Stimulated activated CD4-positive, alpha-beta T cell treated with anti-CD3 and anti-CD28 coated beads, Interleukin-1b, Interleukin-23, amount 100 ng/mL, for 48 hours (primary cell): ENCODE results near the gene RTN4RL1.
"Not testable (repeated sequence)": the region's sequence is repeated elsewhere in the genome, so short reads cannot be mapped to it uniquely, and the experiment has no call there.

Experiments used
- DNase-seq: peaks from one replicate; pipeline ENCODE4 v3.0.0-alpha.2; 2020

The RTN4RL1 gene

GRCh38 chr17:2023692-2024571, 1.2 kb downstream of the RTN4RL1 start:
- peak; percentile 31 for DNase-seq

- no peak for DNase-seq
Measured at GRCh38 chr17:2023256-2023655, 1.9 kb downstream of the RTN4RL1 start.

GRCh38 chr17:2022647-2023240, 2.4 kb downstream of the RTN4RL1 start:
- no peak for DNase-seq

- DNase-seq, result no peak
Measured at GRCh38 chr17:2020721-2021120, 4.4 kb downstream of the RTN4RL1 start.

GRCh38 chr17:2019723-2020122, 5.4 kb downstream of the RTN4RL1 start:
- no peak for DNase-seq

- no peak for DNase-seq
Measured at GRCh38 chr17:2018716-2019510, 6.2 kb downstream of the RTN4RL1 start.

GRCh38 chr17:2017274-2017941, 7.7 kb downstream of the RTN4RL1 start:
- no peak for DNase-seq

GRCh38 chr17:2016494-2016893, 8.6 kb downstream of the RTN4RL1 start:
- no peak for DNase-seq

- DNase-seq, result no peak
Measured at GRCh38 chr17:2015314-2015713, 9.8 kb downstream of the RTN4RL1 start.

GRCh38 chr17:2013994-2014317, 11.2 kb downstream of the RTN4RL1 start:
- DNase-seq, result no peak

- DNase-seq, result not testable (repeated sequence)
Measured at GRCh38 chr17:2013220-2013993, 11.7 kb downstream of the RTN4RL1 start.

GRCh38 chr17:2012499-2012898, 12.6 kb downstream of the RTN4RL1 start:
- DNase-seq, result no peak

GRCh38 chr17:2011411-2012371, 13.4 kb downstream of the RTN4RL1 start:
- no peak for DNase-seq

GRCh38 chr17:2009737-2010136, 15.4 kb downstream of the RTN4RL1 start:
- no peak for DNase-seq

- no peak for DNase-seq
Measured at GRCh38 chr17:2008332-2009126, 16.6 kb downstream of the RTN4RL1 start.

GRCh38 chr17:2004435-2004952, 20.6 kb downstream of the RTN4RL1 start:
- DNase-seq, result no peak

GRCh38 chr17:2003525-2003924, 21.6 kb downstream of the RTN4RL1 start:
- no peak for DNase-seq

GRCh38 chr17:2002767-2003329, 22.3 kb downstream of the RTN4RL1 start:
- no peak for DNase-seq

GRCh38 chr17:1999557-2000251, 25.4 kb downstream of the RTN4RL1 start:
- DNase-seq, result no peak
